Erythroblast (primary cell): ENCODE measurements around the gene MYH7B.
A peak's percentile ranks its signal among the peaks of the same experiment; 100 is the strongest.

ENCODE experiments used
- DNase-seq, 2 experiments: peaks; one replicate each; lab custom pipeline; 2025; lab: John Stamatoyannopoulos, UW
- GATA1 ChIP-seq: IDR thresholded peaks from 2 replicates; pipeline ENCODE4 v1.6.1; 2011; ENCODE audit warnings: low read depth, mild to moderate bottlenecking, control low read depth, low read length, moderate library complexity
- POLR2A ChIP-seq: IDR thresholded peaks from 2 replicates; pipeline ENCODE4 v1.6.1; 2011; ENCODE audit warnings: mild to moderate bottlenecking, low read length

Gene MYH7B

GRCh38 chr20:34997774-34998173 lies 42.1 kb downstream of the MYH7B start:
- no peak for DNase-seq
- no peak for TF ChIP-seq GATA1
- no peak for TF ChIP-seq POLR2A

- no peak for DNase-seq
- TF ChIP-seq POLR2A = no peak
- TF ChIP-seq GATA1 = no peak
Observed at GRCh38 chr20:34998331-34998950, 42.8 kb downstream of the MYH7B start.

- no peak for TF ChIP-seq POLR2A
- no peak for TF ChIP-seq GATA1
Observed at GRCh38 chr20:34999021-34999451, 43.4 kb downstream of the MYH7B start.

GRCh38 chr20:34999782-35000181 lies 44.1 kb downstream of the MYH7B start:
- no peak for DNase-seq
- no peak for TF ChIP-seq GATA1
- no peak for TF ChIP-seq POLR2A

More at GRCh38 chr20:34999021-34999451, 43.4 kb downstream of the MYH7B start:
- no peak for DNase-seq

- TF ChIP-seq POLR2A (no peak), GATA1 (no peak)
- no peak for DNase-seq
Observed at GRCh38 chr20:35000311-35000921, 44.7 kb downstream of the MYH7B start.

- no peak for DNase-seq
- TF ChIP-seq GATA1 (no peak), POLR2A (no peak)
Observed at GRCh38 chr20:35000922-35001595, 45.4 kb downstream of the MYH7B start.

- TF ChIP-seq GATA1 (no peak), POLR2A (no peak)
- peak; percentile 17 to 37 for DNase-seq
Observed at GRCh38 chr20:35001596-35002362, 46.1 kb downstream of the MYH7B start.

GRCh38 chr20:35002426-35003210 lies 47.0 kb downstream of the MYH7B start:
- TF ChIP-seq POLR2A (no peak), GATA1 (no peak)
- DNase-seq = no peak

GRCh38 chr20:35003211-35004031 lies 47.8 kb downstream of the MYH7B start:
- no peak for DNase-seq
- TF ChIP-seq POLR2A (no peak), GATA1 (no peak)

GRCh38 chr20:35004051-35004725 lies 48.5 kb downstream of the MYH7B start:
- TF ChIP-seq GATA1 (no peak), POLR2A (no peak)

GRCh38 chr20:35004749-35005462 lies 49.2 kb downstream of the MYH7B start:
- DNase-seq = no peak
- TF ChIP-seq POLR2A (no peak), GATA1 (no peak)

More at GRCh38 chr20:35004051-35004725, 48.5 kb downstream of the MYH7B start:
- no peak for DNase-seq
